HepG2 (cell line): ENCODE measurements around the gene TTYH1. TPM values are rescaled to one million over a fixed set of nuclear protein-coding genes. Genes with fewer than 3 reads are reported as not detected.

Experiments
- ASH2L ChIP-seq: fragments of 300-600, 200-600 bp; sonication (generic); IDR thresholded peaks from 2 replicates; pipeline ENCODE4 v1.7.0; 2017; ENCODE audit warnings: low read depth, mild to moderate bottlenecking, moderate library complexity, mixed read lengths, low read length; ENCODE audit not compliant: insufficient read length
- ATF7 ChIP-seq, 2 experiments: fragments of 450-650 bp in 1 of 2; sonication (generic) in 1 of 2; formaldehyde crosslinking in 1 of 2; IDR thresholded peaks; 2 replicates each; pipeline versions ENCODE4 v1.4.0 to v1.6.1; 2016 to 2020; ENCODE audit warnings: antibody characterized with exemption in 1 of 2, mild to moderate bottlenecking in 1 of 2, missing genetic modification reagents in 1 of 2
- ATF7-NPFF ChIP-seq: sonication (generic); formaldehyde crosslinking; IDR thresholded peaks from 2 replicates; pipeline ENCODE4 v1.8.1; 2023; ENCODE audit warnings: mild to moderate bottlenecking, low read depth, missing genetic modification reagents, moderate library complexity
- GABPA ChIP-seq, 2 experiments: IDR thresholded peaks; 2 replicates each; pipeline ENCODE4 v1.6.1; 2011 to 2016; ENCODE audit warnings: low read depth in 2 of 2, low read length in 1 of 2, missing biosample characterization in 1 of 2, missing genetic modification characterization in 1 of 2
- JDP2 ChIP-seq: sonication (generic); formaldehyde crosslinking; IDR thresholded peaks from 2 replicates; pipeline ENCODE4 v1.8.1; 2022; ENCODE audit warnings: missing genetic modification reagents, borderline replicate concordance
- KDM1A ChIP-seq: IDR thresholded peaks from 2 replicates; pipeline ENCODE4 v1.6.1; 2016; ENCODE audit warnings: missing compliant biosample characterization
- KDM4B ChIP-seq: sonication (generic); formaldehyde crosslinking; IDR thresholded peaks from 2 replicates; pipeline ENCODE4 v1.4.0; 2020; ENCODE audit warnings: missing genetic modification reagents
- MBNL3 ChIP-seq: fragments of 250-450 bp; sonication (Bioruptor Pico); conservative IDR thresholded peaks from 2 replicates; pipeline ENCODE4 v1.8.0; 2022; ENCODE audit warnings: mild to moderate bottlenecking, inconsistent platforms
- MYNN ChIP-seq: sonication (generic); formaldehyde crosslinking; IDR thresholded peaks from 2 replicates; pipeline ENCODE4 v1.4.0; 2020; ENCODE audit warnings: mild to moderate bottlenecking, low read depth, missing genetic modification reagents
- ONECUT2 ChIP-seq: sonication (generic); formaldehyde crosslinking; IDR thresholded peaks from 2 replicates; pipeline ENCODE4 v1.4.0; 2020; ENCODE audit warnings: missing genetic modification reagents
- SATB2 ChIP-seq: sonication (generic); formaldehyde crosslinking; IDR thresholded peaks from 2 replicates; pipeline ENCODE4 v1.5.0; 2020; ENCODE audit warnings: missing genetic modification reagents
- SKI ChIP-seq: fragments of 450-650 bp; IDR thresholded peaks from one replicate; pipeline ENCODE4 v1.6.1; 2018; ENCODE audit warnings: mild to moderate bottlenecking; ENCODE audit not compliant: partially characterized antibody
- THYN1 ChIP-seq: sonication (generic); formaldehyde crosslinking; IDR thresholded peaks from 2 replicates; pipeline ENCODE4 v1.8.1; 2023; ENCODE audit warnings: low read depth, mild to moderate bottlenecking, moderate library complexity, missing genetic modification reagents, borderline replicate concordance
- TP53 ChIP-seq: sonication (generic); formaldehyde crosslinking; conservative IDR thresholded peaks from 2 replicates; pipeline ENCODE4 v1.4.0; 2020; ENCODE audit warnings: missing genetic modification reagents
- ZKSCAN1 ChIP-seq: fragments of 150-350 bp; IDR thresholded peaks from 2 replicates; pipeline ENCODE4 v1.6.1; 2014; ENCODE audit warnings: low read length
- ZKSCAN5 ChIP-seq: sonication (generic); formaldehyde crosslinking; IDR thresholded peaks from 2 replicates; pipeline ENCODE4 v1.5.1; 2020; ENCODE audit warnings: mild to moderate bottlenecking, missing genetic modification reagents
- ZNF17 ChIP-seq: sonication (generic); formaldehyde crosslinking; IDR thresholded peaks from 2 replicates; pipeline ENCODE4 v1.5.0; 2020; ENCODE audit warnings: mild to moderate bottlenecking, missing genetic modification reagents
- ZNF317 ChIP-seq: sonication (generic); formaldehyde crosslinking; IDR thresholded peaks from 2 replicates; pipeline ENCODE4 v1.5.0; 2020; ENCODE audit warnings: mild to moderate bottlenecking, missing genetic modification reagents
- ZNF343 ChIP-seq: sonication (generic); formaldehyde crosslinking; IDR thresholded peaks from 2 replicates; pipeline ENCODE4 v1.4.0; 2020; ENCODE audit warnings: mild to moderate bottlenecking, missing genetic modification reagents
- ZNF432 ChIP-seq: sonication (generic); formaldehyde crosslinking; IDR thresholded peaks from 2 replicates; pipeline ENCODE4 v1.5.0; 2020; ENCODE audit warnings: missing genetic modification reagents, mild to moderate bottlenecking, borderline replicate concordance
- ZNF530 ChIP-seq: sonication (generic); formaldehyde crosslinking; IDR thresholded peaks from 2 replicates; pipeline ENCODE4 v1.5.0; 2020; ENCODE audit warnings: low read depth, mild to moderate bottlenecking, missing genetic modification reagents
- ZNF788 ChIP-seq: sonication (generic); formaldehyde crosslinking; IDR thresholded peaks from 2 replicates; pipeline ENCODE4 v1.5.0; 2020; ENCODE audit warnings: mild to moderate bottlenecking, missing genetic modification reagents, borderline replicate concordance
- ZNF839 ChIP-seq: sonication (generic); formaldehyde crosslinking; IDR thresholded peaks from 2 replicates; pipeline ENCODE4 v1.4.0; 2020; ENCODE audit warnings: missing genetic modification reagents, mild to moderate bottlenecking, borderline replicate concordance
- polyA plus RNA-seq, 8 experiments: library from polyadenylated mRNA; depleted of rRNA in 3 of 8; stranded (reverse) in 7 of 8; unstranded in 1 of 8; fragments of >200 nt; fragmentation: Illumina TruSeq in 4 of 8; extraction: Trizol in 4 of 8; gene quantifications; 2 replicates each; pipeline versions ENCODE4 v1.2.1 to v1.2.3, GENCODE V29; 2011 to 2016; ENCODE audit warnings: low read depth in 4 of 8, missing spikeins in 1 of 8, mixed read lengths in 1 of 8; ENCODE audit not compliant: insufficient read depth in 1 of 8
- total RNA-seq, 5 experiments: library from RNA; depleted of rRNA; stranded (reverse); fragments of >200 nt; fragmentation: Illumina TruSeq; extraction: Trizol; gene quantifications; 2 replicates each; pipeline ENCODE4 v1.2.3, GENCODE V29; 2016; ENCODE audit warnings: low read depth in 1 of 5
- TF ChIP-seq, protein P1 (sequence below): sonication (generic); formaldehyde crosslinking; IDR thresholded peaks from 2 replicates; pipeline ENCODE4 v1.5.0; 2020; ENCODE audit warnings: mild to moderate bottlenecking, missing genetic modification reagents
- TF ChIP-seq, protein P2 (sequence below): sonication (generic); formaldehyde crosslinking; IDR thresholded peaks from 2 replicates; pipeline ENCODE4 v1.8.0; 2022; ENCODE audit warnings: missing genetic modification reagents, low read depth, mild to moderate bottlenecking, borderline replicate concordance
- TF ChIP-seq, protein P3 (sequence below): sonication (generic); formaldehyde crosslinking; IDR thresholded peaks from 2 replicates; pipeline ENCODE4 v1.5.0; 2020; ENCODE audit warnings: missing genetic modification reagents
- TF ChIP-seq, protein P4 (sequence below): sonication (generic); formaldehyde crosslinking; IDR thresholded peaks from 2 replicates; pipeline ENCODE4 v1.4.0; 2020; ENCODE audit warnings: mild to moderate bottlenecking, missing genetic modification reagents

The TTYH1 gene
- total and polyA plus RNA-seq, 2 of the 13 experiments (the other 11 are each of a cell fraction or from before 2014, with no cell fraction given), result 6.9 to 19.9 TPM

DNA sequence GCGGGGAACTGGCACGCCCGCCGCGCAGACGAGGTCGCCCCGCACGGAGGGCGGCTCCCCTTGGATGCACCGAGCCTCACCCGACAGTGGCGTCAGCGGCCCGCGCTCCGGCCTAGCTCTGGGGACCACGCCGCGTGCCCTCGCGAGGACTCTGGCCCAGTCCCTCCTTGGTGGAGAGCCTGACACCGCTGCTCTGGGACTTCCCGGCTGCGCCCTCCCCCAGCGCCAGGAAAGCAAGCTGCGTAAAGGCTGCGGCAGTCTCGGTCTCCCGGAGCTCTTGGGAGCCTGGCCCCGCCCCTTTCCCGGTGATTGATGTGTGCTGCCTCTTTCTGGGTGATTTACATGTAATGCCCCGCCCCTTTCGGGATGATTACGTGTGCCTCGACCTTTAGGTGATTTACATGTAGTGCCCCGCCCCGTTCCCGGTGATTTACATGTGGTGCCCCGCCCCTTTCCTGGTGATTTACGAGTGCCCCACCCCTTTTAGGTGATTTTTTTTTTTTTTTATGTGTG, 48.3 kb downstream of the TTYH1 start, which contains the start of gene LENG9 (continued):
- TF ChIP-seq ZNF839 (no peak), ATF7 (IDR thresholded peaks at IDR 0.05) (no peak), ATF7 (CRISPR knock-in tag; IDR thresholded peaks at IDR 0.05) (no peak), ZKSCAN5 (no peak), ZKSCAN1 (no peak), ONECUT2 (CRISPR knock-in tag) (no peak), ZNF432 (CRISPR knock-in tag) (no peak), GABPA (IDR thresholded peaks at IDR 0.05; ENCODE audit: low read depth, low read length) (no peak), GABPA (CRISPR knock-in tag; IDR thresholded peaks at IDR 0.05; ENCODE audit: low read depth) (no peak; the same call in 1 of the 2 replicates), ZNF788 (peak; percentile 70; the same call in 1 of the 2 replicates), KDM1A (no peak), ZNF317 (CRISPR knock-in tag) (peak; percentile 36; the same call in 1 of the 2 replicates), THYN1 (CRISPR knock-in tag) (no peak), ASH2L (no peak), KDM4B (CRISPR knock-in tag) (0 out of 2 replicates have a peak, but pooled peaks have one; percentile 27), ATF7-NPFF (CRISPR knock-in tag) (no peak; the same call in 1 of the 2 replicates), ZNF343 (no peak), MYNN (CRISPR knock-in tag) (no peak), SATB2 (CRISPR knock-in tag) (no peak), ZNF17 (CRISPR knock-in tag) (no peak), SKI (peak; percentile 14), TP53 (CRISPR knock-in tag) (no peak), MBNL3 (CRISPR knock-in tag) (no peak), ZNF530 (no peak), JDP2 (CRISPR knock-in tag) (no peak)
- TF ChIP-seq, protein P1, sequence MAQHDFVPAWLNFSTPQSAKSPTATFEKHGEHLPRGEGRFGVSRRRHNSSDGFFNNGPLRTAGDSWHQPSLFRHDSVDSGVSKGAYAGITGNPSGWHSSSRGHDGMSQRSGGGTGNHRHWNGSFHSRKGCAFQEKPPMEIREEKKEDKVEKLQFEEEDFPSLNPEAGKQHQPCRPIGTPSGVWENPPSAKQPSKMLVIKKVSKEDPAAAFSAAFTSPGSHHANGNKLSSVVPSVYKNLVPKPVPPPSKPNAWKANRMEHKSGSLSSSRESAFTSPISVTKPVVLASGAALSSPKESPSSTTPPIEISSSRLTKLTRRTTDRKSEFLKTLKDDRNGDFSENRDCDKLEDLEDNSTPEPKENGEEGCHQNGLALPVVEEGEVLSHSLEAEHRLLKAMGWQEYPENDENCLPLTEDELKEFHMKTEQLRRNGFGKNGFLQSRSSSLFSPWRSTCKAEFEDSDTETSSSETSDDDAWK (CRISPR knock-in tag), result no peak
- TF ChIP-seq, protein P2, sequence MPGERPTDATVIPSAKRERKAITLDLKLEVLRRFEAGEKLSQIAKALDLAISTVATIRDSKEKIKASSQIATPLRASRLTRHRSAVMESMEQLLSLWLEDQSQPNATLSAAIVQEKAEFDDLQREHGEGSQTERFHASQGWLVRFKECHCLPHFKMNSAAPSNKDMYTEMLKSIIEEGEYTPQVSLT (CRISPR knock-in tag), result no peak
- TF ChIP-seq, protein P3, sequence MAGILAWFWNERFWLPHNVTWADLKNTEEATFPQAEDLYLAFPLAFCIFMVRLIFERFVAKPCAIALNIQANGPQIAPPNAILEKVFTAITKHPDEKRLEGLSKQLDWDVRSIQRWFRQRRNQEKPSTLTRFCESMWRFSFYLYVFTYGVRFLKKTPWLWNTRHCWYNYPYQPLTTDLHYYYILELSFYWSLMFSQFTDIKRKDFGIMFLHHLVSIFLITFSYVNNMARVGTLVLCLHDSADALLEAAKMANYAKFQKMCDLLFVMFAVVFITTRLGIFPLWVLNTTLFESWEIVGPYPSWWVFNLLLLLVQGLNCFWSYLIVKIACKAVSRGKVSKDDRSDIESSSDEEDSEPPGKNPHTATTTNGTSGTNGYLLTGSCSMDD (CRISPR knock-in tag), result no peak
- TF ChIP-seq, protein P4, sequence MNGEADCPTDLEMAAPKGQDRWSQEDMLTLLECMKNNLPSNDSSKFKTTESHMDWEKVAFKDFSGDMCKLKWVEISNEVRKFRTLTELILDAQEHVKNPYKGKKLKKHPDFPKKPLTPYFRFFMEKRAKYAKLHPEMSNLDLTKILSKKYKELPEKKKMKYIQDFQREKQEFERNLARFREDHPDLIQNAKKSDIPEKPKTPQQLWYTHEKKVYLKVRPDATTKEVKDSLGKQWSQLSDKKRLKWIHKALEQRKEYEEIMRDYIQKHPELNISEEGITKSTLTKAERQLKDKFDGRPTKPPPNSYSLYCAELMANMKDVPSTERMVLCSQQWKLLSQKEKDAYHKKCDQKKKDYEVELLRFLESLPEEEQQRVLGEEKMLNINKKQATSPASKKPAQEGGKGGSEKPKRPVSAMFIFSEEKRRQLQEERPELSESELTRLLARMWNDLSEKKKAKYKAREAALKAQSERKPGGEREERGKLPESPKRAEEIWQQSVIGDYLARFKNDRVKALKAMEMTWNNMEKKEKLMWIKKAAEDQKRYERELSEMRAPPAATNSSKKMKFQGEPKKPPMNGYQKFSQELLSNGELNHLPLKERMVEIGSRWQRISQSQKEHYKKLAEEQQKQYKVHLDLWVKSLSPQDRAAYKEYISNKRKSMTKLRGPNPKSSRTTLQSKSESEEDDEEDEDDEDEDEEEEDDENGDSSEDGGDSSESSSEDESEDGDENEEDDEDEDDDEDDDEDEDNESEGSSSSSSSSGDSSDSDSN (CRISPR knock-in tag), result no peak
